ENCODE data around the gene MACROH2A1. TPM values are rescaled to one million over a fixed set of nuclear protein-coding genes. Genes with fewer than 3 reads are reported as not detected.

The MACROH2A1 gene
- total and polyA plus RNA-seq, 10 of the 15 experiments (the other 5 are each of a cell fraction or from before 2014, with no cell fraction given): 45.7 to 230 (median 196) TPM

DNA sequence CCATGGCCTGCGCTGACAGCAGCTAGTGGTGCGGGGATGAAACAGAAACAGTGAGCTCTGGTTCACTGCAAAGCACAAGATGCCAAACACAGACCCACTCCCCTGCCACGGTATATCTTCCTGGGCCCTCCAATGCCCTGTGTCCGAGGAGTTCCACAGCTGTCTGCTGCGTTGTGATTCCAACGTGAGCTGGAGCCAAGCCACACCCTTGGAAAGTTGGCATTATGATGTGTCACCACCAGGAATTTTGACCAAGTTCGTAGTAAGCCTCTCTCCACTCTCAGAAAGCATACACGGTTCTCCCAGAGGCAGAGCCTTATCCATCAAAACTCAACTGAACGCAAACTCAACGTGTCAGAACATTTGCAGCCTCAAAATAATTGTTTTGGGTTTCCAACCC lies 55.6 kb downstream of the MACROH2A1 start:
- in situ Hi-C loops (cut with MboI) (no loop called here), intact Hi-C loops (cut with micrococcal nuclease; ENCODE audit: unreplicated experiment) (no loop called here)
- peaks cover 35 to 36% of the 10 kb centered on the region in 2 experiments; a peak in 3 of 4 replicates for H3K36me3 ChIP-seq (ENCODE audit: control insufficient read depth in 2 of 2, insufficient read depth in 2 of 2, low read length in 1 of 2)
- FAIRE-seq: no peak
- H4K20me1 ChIP-seq (ENCODE audit: control insufficient read depth, insufficient read depth): no peaks in the 10 kb centered on the region
- no peak overlapping the region for H3K4me2 ChIP-seq (ENCODE audit: control insufficient read depth, insufficient read depth)
- no peak overlapping the region for H3K4me3 ChIP-seq
- H3K27me3 ChIP-seq (replicated peaks in 1 of 2; ENCODE audit: control insufficient read depth in 2 of 2, insufficient read depth in 2 of 2, low read length in 1 of 2): no peaks in the 10 kb centered on the region
- CTCF ChIA-PET: no interaction called here
- H3K9me3 ChIP-seq (replicated peaks; ENCODE audit: control insufficient read depth, insufficient read depth, low read length): no peaks in the 10 kb centered on the region
- H2AFZ ChIP-seq (ENCODE audit: control insufficient read depth, low read depth, low read length): no peak overlapping the region
- ATAC-seq: no peak
- H3K4me1 ChIP-seq (ENCODE audit: control insufficient read depth, insufficient read depth, low read length): peaks cover 9% of the 10 kb centered on the region
- TF ChIP-seq ZNF622 (IDR thresholded peaks at IDR 0.05) (no peak), MEF2A (IDR thresholded peaks at IDR 0.05; ENCODE audit: insufficient read depth, low read depth, low read length) (no peak), IKZF2 (IDR thresholded peaks at IDR 0.05) (no peak), BCL11A (IDR thresholded peaks at IDR 0.05; ENCODE audit: low read depth, low read length) (no peak), NR2F1 (conservative IDR thresholded peaks at IDR 0.05) (no peak), FOXM1 (IDR thresholded peaks at IDR 0.05; ENCODE audit: low read depth, low read length) (no peak), RUNX3 (IDR thresholded peaks at IDR 0.05; ENCODE audit: low read length) (no peak), CEBPZ (IDR thresholded peaks at IDR 0.05; ENCODE audit: low read depth, low read length) (no peak), ZNF274 (IDR thresholded peaks at IDR 0.05; ENCODE audit: insufficient read depth, insufficient read length) (no peak), SPI1 (IDR thresholded peaks at IDR 0.05; ENCODE audit: borderline replicate concordance, insufficient read depth, low read depth, low read length) (no peak), EP300 (IDR thresholded peaks at IDR 0.05; ENCODE audit: borderline replicate concordance in 1 of 2, control insufficient read depth in 1 of 2, low read depth in 2 of 2, low read length in 2 of 2) (no peak), NR2C2 (IDR thresholded peaks at IDR 0.05; ENCODE audit: borderline replicate concordance, control insufficient read depth, insufficient read length, low read depth) (no peak), MLLT1 (IDR thresholded peaks at IDR 0.05) (no peak), HDAC2 (IDR thresholded peaks at IDR 0.05) (no peak), SUPT20H (IDR thresholded peaks at IDR 0.05; ENCODE audit: borderline replicate concordance, control insufficient read depth, low read depth, low read length) (no peak)
- TF ChIP-seq, protein P1, sequence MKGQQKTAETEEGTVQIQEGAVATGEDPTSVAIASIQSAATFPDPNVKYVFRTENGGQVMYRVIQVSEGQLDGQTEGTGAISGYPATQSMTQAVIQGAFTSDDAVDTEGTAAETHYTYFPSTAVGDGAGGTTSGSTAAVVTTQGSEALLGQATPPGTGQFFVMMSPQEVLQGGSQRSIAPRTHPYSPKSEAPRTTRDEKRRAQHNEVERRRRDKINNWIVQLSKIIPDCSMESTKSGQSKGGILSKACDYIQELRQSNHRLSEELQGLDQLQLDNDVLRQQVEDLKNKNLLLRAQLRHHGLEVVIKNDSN (IDR thresholded peaks at IDR 0.05; ENCODE audit: borderline replicate concordance, extremely low read length, insufficient read depth, low read depth, low read length): no peak
- H3K27ac ChIP-seq (ENCODE audit: control insufficient read depth, insufficient read depth): no peak overlapping the region
- no peaks in the 10 kb centered on the region for H3K79me2 ChIP-seq (ENCODE audit: control insufficient read depth, insufficient read depth, low read length)
- no TSS peak for BruUV-seq (replicated peaks)
- H3K9ac ChIP-seq (ENCODE audit: control insufficient read depth, insufficient read depth, low read length): no peak overlapping the region
- no peak for DNase-seq (ENCODE audit: low read depth, low spot score)
- SMC1A ChIA-PET (ENCODE audit: uncharacterized antibody, unreplicated experiment): no interaction called here
- WGBS (ENCODE audit: insufficient coverage, insufficient replicate concordance, low lambda C conversion rate, missing lambda C conversion rate): 85% methylated on average over 10 of the region's 10 CpGs
- RAD21 ChIA-PET (ENCODE audit: unreplicated experiment): no interaction called here
- POLR2A ChIA-PET: interaction anchor here (1.1 kb wide), 1 partner anchor 1649 kb away, joined by 5 read pairs; no protein-coding TSS in a partner anchor
